HG03432 (cell line): ENCODE measurements around the gene LMF2.

Experiments used
- ATAC-seq: cut with Tn5 transposase; IDR thresholded peaks from one replicate; pipeline ENCODE4 v1.9.1; 2021; ENCODE audit warnings: mild to moderate bottlenecking, moderate library complexity; ENCODE audit not compliant: unreplicated experiment

LMF2 gene

GRCh38 chr22:50467341-50467740 is 40.2 kb downstream of the LMF2 start:
- no peak for ATAC-seq

- ATAC-seq: no peak
These were observed 42.2 kb downstream of the LMF2 start for GRCh38 chr22:50465066-50465930.

DNA sequence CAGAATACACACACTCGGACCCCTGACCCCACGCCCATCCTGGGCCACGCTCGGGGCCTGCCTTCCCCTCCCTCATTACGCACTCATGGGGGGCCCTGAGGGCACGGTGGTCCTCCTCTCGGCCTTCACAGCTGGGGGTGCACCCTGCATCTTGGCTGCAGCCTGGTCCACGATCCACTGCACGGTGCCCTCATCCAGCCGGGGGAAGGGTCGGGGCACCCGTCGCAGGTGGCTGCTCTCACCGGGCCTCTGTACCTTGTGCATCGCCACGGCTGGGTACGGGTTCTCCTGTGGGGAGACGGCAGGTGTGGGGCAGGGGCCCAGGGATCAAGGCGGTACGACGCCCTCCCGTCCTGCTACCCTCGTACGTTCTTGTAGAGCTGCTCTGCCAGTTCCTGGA is 43.1 kb downstream of the LMF2 start:
- ATAC-seq: no peak

- ATAC-seq: no peak
These were observed 44.2 kb downstream of the LMF2 start for GRCh38 chr22:50463188-50463900.

- no peak for ATAC-seq
These were observed 45.4 kb downstream of the LMF2 start for GRCh38 chr22:50461979-50462540.

DNA sequence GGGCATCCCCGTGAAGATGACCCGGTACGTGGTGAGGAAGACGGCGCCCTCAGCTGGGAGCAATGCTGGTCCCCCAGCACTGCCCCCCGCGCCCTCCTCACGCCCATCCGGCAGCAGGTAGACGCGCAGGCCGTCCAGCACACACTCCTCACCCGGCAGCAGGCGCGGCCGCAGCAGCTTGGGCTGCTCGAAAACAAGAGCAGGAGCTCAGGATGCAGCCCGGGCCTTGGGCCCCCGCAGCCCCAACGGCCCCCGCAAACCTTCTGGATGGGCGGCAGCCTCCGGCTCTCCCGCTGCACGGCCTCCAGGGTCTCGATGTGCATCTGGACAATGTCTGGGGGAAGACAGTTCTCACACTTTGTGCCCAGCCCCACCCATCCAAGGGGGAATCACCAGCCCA is 46.0 kb downstream of the LMF2 start:
- ATAC-seq: no peak

- no peak for ATAC-seq
These were observed 46.6 kb downstream of the LMF2 start for GRCh38 chr22:50460938-50461337.

GRCh38 chr22:50459496-50460140 is 47.9 kb downstream of the LMF2 start:
- ATAC-seq: no peak

GRCh38 chr22:50459016-50459415 is 48.5 kb downstream of the LMF2 start:
- no peak for ATAC-seq

DNA sequence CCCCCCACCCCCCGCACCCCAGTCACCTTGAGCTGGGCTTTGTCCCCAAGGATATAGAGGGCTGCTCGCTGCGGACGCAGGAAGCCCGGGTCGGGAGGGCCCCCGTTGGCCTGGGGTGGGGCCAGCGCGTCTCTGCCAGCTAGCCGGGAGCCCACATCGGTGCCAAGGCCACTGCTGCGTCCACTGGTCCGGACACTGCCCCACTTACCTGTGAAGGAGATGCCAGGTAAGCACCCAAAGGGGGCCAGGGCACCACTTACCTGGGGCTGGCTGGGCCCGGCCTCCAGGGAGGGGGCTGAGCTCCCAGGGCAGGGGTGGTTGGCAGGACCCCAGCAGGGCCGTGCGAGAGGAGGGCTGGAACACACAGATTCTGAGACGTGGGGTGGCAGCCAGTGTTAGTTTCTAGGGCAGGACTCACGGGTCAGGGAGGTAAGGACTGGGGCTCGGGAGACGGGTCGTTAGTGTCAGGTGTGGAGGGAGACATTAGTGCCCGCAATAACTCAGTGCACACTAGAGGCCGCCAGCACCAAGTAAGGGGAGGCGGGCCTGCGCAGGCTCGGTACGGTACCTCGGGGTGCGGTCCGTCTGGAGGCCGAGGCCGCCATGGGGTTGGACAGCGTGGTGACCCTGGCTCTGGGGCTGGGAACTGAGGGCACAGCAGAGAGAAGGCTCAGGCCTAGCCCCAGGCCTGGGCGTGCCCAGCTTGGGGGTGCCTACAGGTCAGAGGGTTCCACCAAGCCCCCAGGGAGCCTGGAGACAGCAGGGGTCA is 50.9 kb downstream of the LMF2 start:
- no peak for ATAC-seq

GRCh38 chr22:50456026-50456425 is 51.5 kb downstream of the LMF2 start:
- ATAC-seq: no peak

GRCh38 chr22:50455201-50455600 is 52.3 kb downstream of the LMF2 start:
- no peak for ATAC-seq

GRCh38 chr22:50454556-50455075 is 52.9 kb downstream of the LMF2 start:
- ATAC-seq: no peak
